ENCODE results near the gene TCP11L2.

Gene TCP11L2

DNA sequence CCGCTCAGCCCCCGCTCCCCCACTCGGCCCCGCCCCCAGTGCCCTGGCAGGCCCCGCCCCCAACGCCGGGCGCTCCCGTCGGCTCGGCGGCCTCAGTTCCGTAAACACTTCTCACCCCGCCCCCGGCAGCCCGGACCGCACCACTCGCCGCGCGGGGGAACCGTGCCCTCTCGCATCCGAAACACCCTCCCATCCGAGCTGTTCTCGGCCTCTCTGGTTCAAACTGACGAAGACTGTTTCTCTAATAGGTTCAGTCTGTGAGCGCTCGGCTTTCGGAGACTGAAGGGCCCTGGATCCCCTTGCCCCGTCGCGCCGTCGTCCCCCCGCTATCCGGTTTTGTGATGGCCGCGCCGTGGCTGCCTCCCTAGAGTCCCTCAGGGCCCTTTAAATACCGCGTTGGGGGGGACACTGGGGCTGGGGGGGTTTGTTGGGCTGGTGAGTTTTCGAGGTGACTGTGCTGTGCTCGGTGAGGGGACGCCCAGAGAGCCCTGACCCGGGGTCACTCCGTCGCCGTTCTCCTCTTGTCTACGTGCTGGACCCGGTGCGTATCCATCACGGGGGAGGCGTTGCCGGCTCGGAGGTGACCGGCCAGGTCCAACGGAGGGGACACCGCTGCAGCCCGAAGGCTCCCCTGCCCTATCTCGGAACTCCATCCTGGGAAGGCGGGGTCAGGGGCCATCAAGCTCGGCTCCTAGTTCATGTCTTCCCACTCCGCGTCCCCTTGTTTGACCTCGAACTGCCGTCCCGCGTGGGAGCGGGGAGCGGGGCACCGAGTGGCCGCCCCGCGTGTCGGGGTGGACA is at the start of gene TCP11L2:
Gene TCP11L2 (plus strand): TSS at position 333 of the 801 bp plus-strand sequence. CDS start 8,343 bp downstream, outside the sequence.
- DNase-seq (ENCODE audit: low read depth in 2 of 2), result peak; percentile 80 to 86

DNA sequence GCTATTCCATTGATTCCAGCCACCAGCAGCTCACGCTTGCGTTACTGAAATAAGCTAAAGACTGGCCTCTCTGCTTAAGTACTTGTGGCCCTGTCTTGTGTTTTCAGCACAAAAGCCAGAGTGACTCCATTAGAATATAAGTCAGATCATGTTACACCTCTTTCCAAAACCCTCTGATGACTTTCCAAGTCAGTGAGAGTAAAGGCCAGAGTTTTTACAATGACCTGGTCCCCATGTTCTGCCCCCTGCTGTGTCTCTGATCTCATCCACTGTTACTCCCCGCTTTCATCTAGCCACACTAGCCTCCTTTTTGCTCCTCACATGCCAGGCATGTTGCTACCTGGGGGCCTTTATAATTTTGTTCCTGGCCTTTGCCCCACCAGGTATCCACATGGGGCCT is 47.8 kb upstream of the TCP11L2 start:
- DNase-seq (ENCODE audit: low read depth in 2 of 2), result no peak

DNA sequence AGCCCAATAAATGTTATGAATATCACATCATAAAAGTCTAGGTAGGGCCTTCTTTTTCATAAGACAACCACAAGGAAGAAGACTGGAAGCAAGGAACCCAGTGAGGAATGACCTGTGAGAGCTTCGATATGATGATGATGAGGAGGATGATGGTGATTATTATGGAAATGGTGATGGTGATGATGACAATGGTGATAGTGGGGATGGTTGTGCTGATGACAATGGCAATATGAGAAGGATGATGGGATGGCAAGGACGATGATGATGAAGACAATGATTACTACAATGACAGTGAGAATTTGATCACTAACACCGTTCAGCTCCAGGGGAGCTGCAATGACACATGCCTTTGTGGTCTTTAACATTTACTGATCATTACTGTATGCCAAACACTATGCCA is 47.0 kb upstream of the TCP11L2 start:
- no peak for DNase-seq (ENCODE audit: low read depth in 2 of 2)

DNA sequence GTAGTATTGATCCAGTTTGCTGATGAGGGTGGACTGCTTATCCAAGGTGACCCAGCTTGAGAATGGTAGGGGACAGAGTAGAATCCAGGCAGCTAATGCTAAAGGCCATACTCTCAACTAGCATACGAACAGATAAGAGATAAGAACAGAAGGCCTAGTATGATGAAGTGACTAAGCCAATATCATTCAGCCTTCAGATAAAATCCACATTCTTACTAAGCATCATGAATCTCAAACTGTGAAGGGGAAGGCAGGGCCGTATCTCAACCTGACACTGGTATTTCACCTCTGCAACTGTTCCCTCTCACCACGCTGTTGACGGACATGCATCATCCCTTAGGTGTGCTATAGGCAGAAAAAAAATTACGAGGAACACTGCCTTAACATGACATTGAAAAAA is 46.6 kb upstream of the TCP11L2 start:
- DNase-seq (ENCODE audit: low read depth in 2 of 2), result no peak

DNA sequence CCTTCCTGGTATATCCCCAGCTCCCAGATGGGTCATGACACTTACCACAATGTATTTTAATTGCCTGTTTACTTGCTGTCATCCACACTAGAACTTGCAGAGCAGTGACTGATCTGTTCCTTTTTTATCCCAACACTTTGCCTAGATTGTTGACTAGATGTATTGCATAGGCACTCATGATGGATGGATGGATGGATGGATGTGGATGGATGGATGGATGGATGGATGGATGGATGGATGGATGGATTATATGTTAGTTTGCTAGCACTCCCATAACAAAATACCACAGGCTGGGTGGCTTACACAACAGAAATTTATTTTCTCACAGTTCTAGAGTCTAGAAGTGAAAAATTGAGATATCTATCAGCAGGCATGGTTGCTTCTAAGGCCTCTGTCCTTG is 46.0 kb upstream of the TCP11L2 start:
- DNase-seq (ENCODE audit: low read depth in 2 of 2), result no peak

DNA sequence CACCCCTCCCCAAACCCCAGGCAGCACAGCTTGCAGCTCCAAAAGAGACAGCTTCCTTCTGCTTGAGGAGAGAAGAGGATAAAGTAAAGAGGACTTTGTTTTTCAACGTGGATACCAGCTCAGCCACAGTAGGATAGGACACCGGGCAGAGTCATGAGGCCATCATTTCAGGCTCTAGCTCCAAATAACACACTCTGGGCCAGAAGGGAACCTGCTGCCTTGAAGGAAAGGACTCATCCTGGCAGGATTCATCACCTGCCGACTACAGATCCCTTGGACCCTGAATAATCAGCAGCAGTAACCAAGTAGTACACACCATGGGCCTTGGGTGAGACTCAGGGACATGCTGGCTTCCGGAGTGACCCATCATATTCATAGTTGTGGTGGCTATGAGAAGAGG is 44.3 kb upstream of the TCP11L2 start:
- DNase-seq (ENCODE audit: low read depth in 2 of 2), result no peak

DNA sequence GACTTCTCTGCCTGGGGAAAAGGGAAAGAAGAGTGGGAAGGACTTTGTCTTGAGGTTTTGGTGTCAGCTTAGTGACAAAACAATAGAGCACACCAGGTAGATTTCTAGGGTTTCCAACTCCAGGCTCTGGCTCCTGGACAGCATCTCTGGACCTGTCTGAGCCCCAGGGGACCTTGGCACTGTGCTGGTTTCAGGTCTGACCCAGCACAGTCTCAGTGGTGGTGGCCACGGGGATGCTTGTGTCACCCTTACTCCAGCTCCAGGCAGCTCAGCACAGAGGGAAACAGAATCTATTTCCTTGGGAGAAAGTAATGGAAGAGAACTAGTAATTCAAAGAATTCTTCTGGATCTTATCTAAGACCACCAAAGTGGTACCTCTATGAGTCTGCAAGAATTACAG is 43.6 kb upstream of the TCP11L2 start:
- DNase-seq (ENCODE audit: low read depth in 2 of 2), result no peak

DNA sequence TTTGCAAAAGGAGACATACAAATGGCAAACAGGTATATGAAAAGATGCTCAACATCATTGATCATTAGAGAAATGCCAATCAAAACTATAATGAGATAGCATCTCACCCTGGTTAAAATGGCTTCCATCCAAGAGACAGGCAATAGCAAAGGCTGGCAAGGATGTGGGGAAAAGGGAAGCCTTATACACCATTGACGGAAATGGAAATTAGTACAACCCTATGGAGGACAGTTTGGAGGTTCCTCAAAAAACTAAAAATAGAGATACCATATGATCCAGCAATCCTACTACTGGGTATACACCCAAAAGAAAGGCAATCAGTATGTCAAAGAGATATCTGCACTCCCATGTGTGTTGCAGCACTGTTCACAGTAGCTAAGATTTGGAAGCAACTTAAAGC is 37.4 kb upstream of the TCP11L2 start:
- DNase-seq (ENCODE audit: low read depth in 2 of 2), result no peak

DNA sequence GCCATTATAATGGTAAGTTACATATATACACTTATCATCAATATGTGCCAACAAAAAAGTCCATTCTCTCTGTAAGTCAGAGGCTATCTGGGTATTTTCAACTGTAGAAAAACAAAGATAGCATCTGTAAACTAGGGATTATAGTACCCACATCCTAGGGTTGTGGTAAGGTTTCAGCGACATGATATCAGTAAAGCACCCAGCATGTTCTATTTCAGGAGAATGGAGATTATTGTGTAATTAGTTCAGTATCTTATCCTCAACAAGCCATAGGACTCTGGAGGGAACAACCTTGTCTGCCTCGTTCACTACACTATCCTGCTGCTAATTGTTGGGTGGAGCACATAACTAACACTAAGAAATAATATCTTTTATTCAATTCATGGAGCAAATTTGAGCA is 35.0 kb upstream of the TCP11L2 start:
- no peak for DNase-seq (ENCODE audit: low read depth in 2 of 2)

DNA sequence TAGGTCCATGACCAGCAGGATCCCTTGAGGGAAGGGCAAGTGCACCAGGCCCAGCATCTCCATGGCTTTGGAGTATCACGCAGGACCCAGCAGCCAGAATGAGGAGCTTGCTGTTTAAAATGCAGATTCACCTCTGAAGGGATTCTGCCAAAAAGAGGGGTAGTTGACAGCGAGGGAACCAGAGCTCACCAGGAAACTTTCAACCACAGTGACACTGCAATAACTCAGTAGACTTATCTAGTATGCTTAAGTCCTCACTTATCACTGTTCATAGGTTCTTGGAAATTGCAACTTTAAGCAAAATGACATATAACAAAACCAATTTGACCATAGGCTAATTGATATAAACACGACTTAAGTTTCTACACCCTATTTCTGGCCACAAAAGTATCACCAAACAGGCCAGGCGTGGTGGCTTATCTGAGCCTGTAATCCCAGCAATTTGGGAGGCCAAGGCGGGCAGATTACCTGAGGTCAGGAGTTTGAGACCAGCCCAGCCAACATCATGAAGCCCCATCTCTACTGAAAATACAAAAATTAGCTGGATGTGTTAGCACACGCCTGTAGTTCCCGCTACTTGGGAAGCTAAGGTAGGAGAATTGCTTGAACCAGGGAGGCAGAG is 33.3 kb upstream of the TCP11L2 start:
- DNase-seq (ENCODE audit: low read depth in 2 of 2), result no peak

DNA sequence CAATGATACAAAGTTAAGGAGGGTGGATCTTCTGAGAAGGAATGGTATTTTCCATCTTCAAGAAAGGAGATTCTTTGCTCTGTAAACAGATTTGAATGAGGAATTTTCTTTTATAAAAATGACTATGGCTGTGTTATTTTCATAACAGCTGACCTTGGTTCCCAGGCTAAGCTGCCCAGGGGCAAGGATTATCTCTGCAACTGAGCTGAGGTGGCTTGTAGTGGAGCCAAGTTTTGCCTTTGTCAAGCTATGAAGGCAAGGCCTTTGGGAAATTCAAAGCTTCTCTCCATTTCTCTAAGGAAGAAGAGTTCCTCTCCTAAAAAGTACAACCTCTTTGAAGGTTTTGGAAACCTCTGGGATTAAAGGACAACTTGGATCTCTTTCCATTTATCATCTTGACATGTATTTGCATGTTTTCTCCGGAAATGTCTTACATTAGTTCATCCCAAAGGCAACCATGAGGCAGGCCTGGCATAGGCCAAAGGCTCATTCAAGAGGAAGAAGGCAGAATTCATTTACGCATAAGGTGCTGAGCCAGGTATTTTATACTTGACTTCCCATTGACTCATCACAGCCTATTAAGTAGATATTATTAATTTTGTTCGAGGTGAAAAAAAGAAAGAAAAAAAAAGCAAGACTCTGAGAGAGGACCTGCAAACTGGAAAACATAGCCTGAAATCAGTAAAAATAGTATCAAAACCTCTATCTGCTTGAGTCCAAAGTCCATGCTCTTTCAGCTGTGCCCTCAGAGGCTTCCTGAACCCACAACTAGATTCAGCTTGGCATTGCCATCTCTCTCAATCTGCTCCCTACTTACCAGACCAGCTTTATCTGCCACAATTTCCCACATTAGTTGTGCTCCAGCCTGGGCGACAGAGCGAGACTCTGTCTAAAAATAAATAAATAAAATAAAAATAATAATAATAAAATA is 30.7 kb upstream of the TCP11L2 start:
- no peak for DNase-seq (ENCODE audit: low read depth in 2 of 2)

DNA sequence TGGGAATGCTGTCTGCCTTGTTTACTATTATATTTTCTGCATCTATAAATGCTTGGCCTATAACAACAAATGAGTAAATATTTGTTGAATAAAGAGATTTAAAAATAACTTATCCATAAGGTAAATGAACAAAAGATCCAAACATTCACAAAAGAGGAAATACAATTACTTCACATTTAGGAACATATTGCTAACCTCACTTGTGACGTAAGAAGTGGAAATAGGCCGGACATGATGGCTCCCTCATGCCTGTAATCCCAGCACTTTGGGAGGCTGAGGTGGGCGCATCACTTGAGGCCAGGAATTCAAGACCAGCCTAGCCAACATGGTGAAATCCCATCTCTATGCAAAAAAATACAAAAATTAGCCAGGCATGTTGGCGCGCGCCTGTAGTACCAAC is 29.0 kb upstream of the TCP11L2 start:
- DNase-seq (ENCODE audit: low read depth in 2 of 2), result no peak

DNA sequence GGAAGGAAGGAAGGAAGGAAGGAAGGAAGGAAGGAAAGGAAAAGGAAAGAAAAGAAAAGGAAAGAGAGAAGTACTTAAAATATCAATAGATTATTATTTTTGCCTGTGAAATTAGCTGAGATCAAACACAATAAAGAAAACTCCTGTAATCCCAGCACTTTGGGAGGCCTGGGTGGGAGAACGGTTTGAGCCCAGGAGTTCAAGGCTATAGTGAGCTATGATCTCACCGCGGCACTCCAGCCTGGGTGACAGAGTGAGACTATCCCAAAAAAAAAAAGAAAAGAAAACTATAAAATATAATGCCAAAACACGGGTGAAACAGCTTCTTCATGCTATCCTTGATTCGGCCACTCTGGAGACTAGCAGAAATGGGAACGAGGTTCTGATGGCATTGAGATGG is 28.5 kb upstream of the TCP11L2 start:
- DNase-seq (ENCODE audit: low read depth in 2 of 2), result no peak

DNA sequence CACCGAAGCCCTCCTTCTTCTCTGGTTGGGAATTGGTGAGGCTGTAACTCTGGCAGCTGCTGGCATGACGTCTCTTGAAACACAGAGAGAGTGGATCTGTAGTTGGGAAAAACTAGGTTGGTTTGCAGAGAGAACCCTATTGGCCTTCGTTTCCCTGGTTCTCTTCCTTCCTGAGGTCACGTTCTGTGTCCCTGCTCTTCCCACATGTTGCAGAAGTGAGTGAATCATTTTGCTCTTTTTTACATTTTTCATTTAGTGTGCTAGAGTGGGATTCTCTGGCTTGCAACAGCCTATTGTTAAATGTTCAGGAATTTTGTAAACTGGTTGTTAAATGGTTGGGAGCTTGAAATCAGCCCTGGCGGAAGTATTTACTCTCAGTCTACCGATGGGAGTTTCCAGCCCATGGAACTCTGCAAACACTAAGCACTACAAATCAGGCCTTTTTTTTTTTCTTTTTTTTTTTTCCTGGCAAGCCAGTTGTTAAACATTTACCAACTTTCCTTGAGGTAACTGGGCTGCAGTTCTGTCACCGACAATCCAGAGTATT is 27.9 kb upstream of the TCP11L2 start:
- no peak for DNase-seq (ENCODE audit: low read depth in 2 of 2)

DNA sequence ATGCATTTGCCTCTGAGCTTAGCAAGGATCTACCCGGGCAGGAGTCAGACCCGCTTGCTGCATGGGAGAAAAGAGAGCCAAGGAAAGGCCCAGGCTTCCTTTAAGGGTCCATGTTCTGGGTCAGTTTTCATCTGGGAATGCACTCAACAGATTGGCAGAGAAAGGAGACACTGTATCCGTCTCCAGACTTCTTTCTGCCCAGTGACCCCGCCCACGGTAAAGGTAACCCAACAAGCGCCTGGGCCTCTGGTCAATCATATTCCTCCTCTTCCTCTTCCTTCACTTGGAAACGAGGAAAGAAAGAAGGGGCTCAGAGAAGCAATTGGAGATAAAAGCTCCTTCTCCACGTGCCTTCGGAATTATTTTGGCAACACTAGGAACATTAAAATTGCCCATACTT is 27.1 kb upstream of the TCP11L2 start:
- no peak for DNase-seq (ENCODE audit: low read depth in 2 of 2)

DNA sequence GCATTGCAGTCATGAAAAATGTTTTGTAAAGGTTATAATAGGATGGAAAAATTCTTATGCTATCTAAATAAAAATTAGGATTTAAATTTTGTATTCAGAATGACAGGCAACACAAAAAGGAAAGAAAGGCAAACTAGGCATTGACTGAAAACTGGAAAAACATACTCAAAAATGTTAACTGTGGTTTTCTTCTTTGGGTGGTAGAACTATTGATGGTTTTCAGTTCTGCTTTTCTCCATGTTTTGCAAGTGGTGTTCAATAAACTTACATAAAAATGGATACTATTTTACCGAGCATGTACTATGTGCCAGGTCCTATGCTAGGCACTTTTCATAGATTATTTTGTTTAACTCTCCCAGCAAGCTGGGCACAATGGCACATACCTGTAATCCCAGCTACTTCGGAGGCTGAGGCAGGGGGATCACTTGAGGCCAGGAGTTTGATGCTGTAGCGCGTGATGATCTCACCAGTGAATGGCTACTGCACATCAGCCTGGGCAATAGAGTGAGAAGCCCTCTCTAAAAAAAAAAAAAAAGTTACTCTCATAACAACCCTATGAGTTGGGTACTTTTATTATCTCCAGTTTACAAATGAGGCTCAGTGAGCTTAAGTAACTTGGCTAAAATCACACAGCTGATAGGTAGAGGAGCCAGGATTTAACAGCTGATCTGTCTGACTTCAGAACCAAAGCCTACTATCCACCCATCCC is 26.3 kb upstream of the TCP11L2 start:
- no peak for DNase-seq (ENCODE audit: low read depth in 2 of 2)

DNA sequence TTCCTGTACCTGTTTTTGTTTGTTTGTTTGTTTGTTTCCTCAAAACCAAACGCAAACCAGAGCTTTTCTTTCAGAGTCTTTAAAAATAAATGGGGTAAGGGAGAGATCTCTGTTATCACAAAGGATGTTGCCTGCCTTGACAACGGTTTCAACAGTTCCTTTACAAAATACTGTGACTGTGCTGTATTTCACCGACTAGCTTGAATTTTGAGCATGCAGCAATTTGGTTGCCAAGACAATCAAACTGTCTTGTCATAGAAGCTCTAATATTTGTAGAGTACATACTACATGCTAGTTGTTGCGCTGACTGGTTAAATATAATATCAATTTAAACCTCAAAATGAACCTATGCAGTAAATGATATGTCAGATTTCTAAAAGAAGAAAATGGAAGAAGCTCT is 22.4 kb upstream of the TCP11L2 start:
- no peak for DNase-seq (ENCODE audit: low read depth in 2 of 2)

DNA sequence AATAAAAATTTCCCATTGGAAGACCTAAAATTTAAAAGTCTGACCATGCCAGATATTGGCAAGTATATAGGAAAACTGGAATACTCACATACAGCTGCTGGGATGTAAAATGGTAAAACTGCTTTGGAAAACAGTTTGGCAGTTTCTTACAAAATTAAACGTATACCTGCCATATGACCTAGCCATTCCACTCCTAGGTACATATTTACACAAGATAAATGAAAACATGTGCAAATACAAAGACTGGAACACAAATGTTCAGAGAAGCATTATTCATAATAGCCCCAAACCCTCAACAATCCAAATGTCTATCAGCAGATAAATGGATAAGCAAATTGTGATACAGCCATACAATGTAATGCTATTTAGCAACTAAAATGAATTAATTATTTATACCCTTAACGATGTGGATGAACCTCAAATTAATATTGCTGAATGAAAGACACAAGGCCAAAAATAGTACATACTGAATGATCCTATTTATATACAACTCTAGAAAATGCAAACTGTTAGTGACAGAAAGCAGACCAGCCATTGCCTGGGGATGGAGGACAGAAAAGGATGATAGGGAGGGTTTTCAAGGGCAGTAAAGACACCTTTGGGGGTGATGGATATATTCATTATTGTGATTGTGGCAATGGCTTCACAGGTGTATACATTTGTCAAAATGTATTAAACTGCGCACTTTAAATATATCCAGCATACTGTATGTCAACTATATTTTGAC is 21.3 kb upstream of the TCP11L2 start:
- DNase-seq (ENCODE audit: low read depth in 2 of 2), result no peak

DNA sequence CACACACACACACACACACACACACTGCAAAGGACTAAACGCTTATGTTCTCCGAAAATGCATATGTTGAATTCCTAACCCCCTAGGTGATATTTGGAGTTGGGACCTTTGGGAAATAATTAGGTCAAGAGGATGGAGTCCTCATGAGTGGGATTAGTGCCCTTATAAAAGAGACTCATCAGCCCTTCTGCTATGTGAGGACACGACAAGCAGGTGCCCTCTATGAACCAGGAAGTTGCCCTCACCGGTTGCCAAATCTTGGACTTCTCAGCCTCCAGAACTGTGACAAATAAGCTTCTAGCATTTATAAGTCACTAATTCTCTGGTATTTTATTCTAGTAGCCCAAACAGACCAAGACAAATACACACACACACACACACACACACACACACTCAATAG is 20.7 kb upstream of the TCP11L2 start:
- no peak for DNase-seq (ENCODE audit: low read depth in 2 of 2)

DNA sequence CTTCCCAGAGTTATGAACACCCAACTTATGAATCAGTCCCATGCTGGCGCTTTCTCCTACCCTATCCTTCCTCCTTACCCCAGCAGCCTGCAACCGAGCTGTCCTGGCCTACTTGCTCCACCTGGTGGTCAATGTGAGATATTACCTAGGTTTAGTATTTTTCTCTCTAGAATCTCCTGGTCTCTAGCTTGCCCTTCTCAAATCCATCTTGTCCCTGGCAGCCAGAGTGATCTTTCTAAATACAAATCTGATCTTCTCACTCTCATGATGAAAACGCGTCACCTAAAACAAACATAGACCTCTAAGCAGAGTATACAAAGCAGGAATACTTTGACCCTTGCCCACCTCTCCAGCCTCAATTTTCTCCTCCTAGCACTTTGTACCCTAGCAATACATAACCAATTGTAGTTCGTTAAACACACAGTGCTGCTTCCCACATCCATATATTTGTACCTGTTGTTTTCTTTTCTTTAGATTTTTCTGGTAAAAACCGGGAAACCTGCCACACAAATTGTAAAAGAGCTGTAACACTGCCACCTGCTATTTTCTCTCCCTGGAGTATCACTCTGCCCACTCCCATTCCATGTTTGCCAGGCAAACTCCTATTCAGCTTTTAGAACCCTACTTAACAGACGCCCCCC is 20.0 kb upstream of the TCP11L2 start:
- peak in 1 of 2 donors; percentile 9 for DNase-seq (ENCODE audit: low read depth in 2 of 2)

Data from stimulated activated CD8-positive, alpha-beta memory T cell treated with anti-CD3 and anti-CD28 coated beads, Interleukin-2, amount 100 ng/mL, for 1 hour (primary cell).